Liver (tissue), 3 donors: ENCODE measurements around the gene THAP10.

Source experiments
- ATF3 ChIP-seq: IDR thresholded peaks from 2 replicates; pipeline ENCODE4 v1.6.1; 2016; ENCODE audit warnings: antibody characterized with exemption
- CTCF ChIP-seq: fragments of 150-350 bp; IDR thresholded peaks from 2 replicates; pipeline ENCODE4 v1.5.1; 2017; ENCODE audit warnings: improper control_type of control experiment, low read depth, low read length; ENCODE audit not compliant: missing input control
- EGR1 ChIP-seq, 2 donors: IDR thresholded peaks; 2 replicates each; pipeline ENCODE4 v1.6.1; 2016 to 2018; ENCODE audit warnings: antibody characterized with exemption in 2 of 2, low read depth in 2 of 2
- FOXA1 ChIP-seq: IDR thresholded peaks from 2 replicates; pipeline ENCODE4 v1.6.1; 2016; ENCODE audit warnings: antibody characterized with exemption
- GABPA ChIP-seq, 2 donors: IDR thresholded peaks in 1 of 2; conservative IDR thresholded peaks in 1 of 2; 2 replicates each; pipeline ENCODE4 v1.6.1; 2016; ENCODE audit warnings: antibody characterized with exemption in 2 of 2, mild to moderate bottlenecking in 1 of 2, moderate library complexity in 1 of 2
- JUND ChIP-seq, 2 donors: IDR thresholded peaks; 2 replicates each; pipeline ENCODE4 v1.6.1; 2016; ENCODE audit warnings: antibody characterized with exemption in 2 of 2
- MAX ChIP-seq: IDR thresholded peaks from 2 replicates; pipeline ENCODE4 v1.6.1; 2016; ENCODE audit warnings: antibody characterized with exemption
- RAD21 ChIP-seq, 2 donors: IDR thresholded peaks; 2 replicates each; pipeline ENCODE4 v1.6.1; 2016; ENCODE audit warnings: antibody characterized with exemption in 2 of 2, mild to moderate bottlenecking in 2 of 2
- REST ChIP-seq: IDR thresholded peaks from 2 replicates; pipeline ENCODE4 v1.6.1; 2016; ENCODE audit warnings: antibody characterized with exemption, mild to moderate bottlenecking
- RXRA ChIP-seq, 2 donors: IDR thresholded peaks; 2 replicates each; pipeline ENCODE4 v1.6.1; 2017 to 2018; ENCODE audit warnings: antibody characterized with exemption in 2 of 2, mild to moderate bottlenecking in 1 of 2
- SP1 ChIP-seq: IDR thresholded peaks from 2 replicates; pipeline ENCODE4 v1.6.1; 2018; ENCODE audit warnings: antibody characterized with exemption, mild to moderate bottlenecking
- TAF1 ChIP-seq: conservative IDR thresholded peaks from 2 replicates; pipeline ENCODE4 v1.6.1; 2016; ENCODE audit warnings: antibody characterized with exemption, mild to moderate bottlenecking
- YY1 ChIP-seq: IDR thresholded peaks from 2 replicates; pipeline ENCODE4 v1.6.1; 2016; ENCODE audit warnings: antibody characterized with exemption, mild to moderate bottlenecking
- ZBTB33 ChIP-seq: IDR thresholded peaks from 2 replicates; pipeline ENCODE4 v1.6.1; 2016; ENCODE audit warnings: antibody characterized with exemption
- donor health status: healthy.
- donor health status: healthy.

- TF ChIP-seq CTCF: no peak
- no peak for TF ChIP-seq RAD21 (IDR thresholded peaks at IDR 0.05)
- no peak for TF ChIP-seq FOXA1
- TF ChIP-seq SP1: no peak
- no peak for TF ChIP-seq REST
- TF ChIP-seq RXRA (IDR thresholded peaks at IDR 0.05): no peak
- TF ChIP-seq EGR1 (IDR thresholded peaks at IDR 0.05; ENCODE audit: low read depth in 2 of 2): no peak
- TF ChIP-seq MAX: no peak
- no peak for TF ChIP-seq TAF1
- TF ChIP-seq ZBTB33: no peak
- no peak for TF ChIP-seq YY1
- TF ChIP-seq GABPA (IDR thresholded peaks at IDR 0.05 in 1 of 2, conservative IDR thresholded peaks at IDR 0.05 in 1 of 2): no peak
- no peak for TF ChIP-seq JUND (IDR thresholded peaks at IDR 0.05)
- TF ChIP-seq ATF3: no peak
Measured at GRCh38 chr15:70907784-70908471, 15.7 kb upstream of the THAP10 start.
